GM21619 (cell line): Measurements from ENCODE around the gene DLGAP1.
A peak's percentile ranks its signal among the peaks of the same experiment; 100 is the strongest.
"Not testable (repeated sequence)": the region's sequence is repeated elsewhere in the genome, so short reads cannot be mapped to it uniquely, and the experiment has no call there.

ENCODE experiments used
- ATAC-seq: cut with Tn5 transposase; IDR thresholded peaks from one replicate; pipeline ENCODE4 v1.9.1; 2021; ENCODE audit not compliant: unreplicated experiment

DLGAP1 gene

DNA sequence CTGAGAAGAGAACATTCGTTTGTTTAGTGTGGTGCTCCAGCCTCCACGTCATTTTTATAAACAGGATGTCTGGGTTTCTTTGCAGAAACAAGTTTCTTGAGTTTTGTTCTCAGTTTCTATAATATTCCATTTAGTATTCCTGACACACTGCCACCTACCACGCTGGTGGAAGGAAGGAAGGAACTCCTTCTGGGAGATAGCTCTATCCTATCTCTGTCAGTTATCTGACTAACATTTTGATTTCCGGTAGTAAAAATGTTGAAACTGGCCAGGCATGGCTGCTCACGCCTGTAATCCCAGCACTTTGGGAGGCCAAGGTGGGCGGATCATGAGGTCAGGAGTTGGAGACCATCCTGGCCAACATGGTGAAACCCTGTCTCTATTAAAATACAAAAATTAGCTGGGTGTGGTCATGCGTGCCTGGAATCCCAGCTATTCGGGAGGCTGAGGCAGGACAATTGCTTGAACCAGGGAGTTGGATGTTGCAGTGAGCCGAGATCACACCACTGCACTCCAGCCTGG, 804.5 kb downstream of the DLGAP1 start:
- not testable (repeated sequence) for ATAC-seq

DNA sequence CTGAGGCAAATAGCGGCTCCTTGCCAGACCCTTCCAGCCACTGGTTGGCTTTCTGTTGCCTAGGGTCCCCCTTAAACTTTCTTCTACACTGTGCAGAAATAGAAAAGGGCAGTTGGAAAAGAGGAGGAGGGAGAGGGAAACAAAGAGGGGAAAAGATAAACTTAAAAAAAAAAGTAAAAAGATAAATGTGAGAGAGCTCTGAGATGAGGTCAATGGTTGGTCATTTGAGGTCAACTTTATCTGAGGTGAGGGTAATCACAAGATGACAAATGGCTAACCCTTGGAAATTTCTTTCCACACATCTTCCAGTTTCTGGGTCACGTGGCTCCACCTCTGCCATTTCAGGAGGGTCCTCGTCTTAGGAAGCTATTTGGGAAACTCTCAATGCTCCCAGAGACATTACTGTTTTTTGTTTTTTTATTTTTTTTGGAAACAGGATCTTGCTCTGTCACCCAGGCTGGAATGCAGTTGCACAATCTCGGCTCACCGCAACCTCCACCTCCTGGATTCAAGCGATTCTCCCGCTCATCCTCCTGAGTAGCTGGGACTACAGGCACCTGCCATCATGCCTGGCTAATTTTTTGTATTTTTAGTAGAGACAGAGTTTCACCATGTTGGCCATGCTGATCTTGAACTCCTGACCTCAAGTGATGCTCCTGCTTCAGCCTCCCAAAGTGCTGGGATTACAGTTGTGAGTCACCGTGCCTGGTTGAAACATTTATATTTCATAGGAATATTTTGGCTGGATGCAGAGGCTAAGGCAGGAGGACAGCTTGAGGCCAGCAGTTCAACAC, 805.3 kb downstream of the DLGAP1 start:
- ATAC-seq: no peak

DNA sequence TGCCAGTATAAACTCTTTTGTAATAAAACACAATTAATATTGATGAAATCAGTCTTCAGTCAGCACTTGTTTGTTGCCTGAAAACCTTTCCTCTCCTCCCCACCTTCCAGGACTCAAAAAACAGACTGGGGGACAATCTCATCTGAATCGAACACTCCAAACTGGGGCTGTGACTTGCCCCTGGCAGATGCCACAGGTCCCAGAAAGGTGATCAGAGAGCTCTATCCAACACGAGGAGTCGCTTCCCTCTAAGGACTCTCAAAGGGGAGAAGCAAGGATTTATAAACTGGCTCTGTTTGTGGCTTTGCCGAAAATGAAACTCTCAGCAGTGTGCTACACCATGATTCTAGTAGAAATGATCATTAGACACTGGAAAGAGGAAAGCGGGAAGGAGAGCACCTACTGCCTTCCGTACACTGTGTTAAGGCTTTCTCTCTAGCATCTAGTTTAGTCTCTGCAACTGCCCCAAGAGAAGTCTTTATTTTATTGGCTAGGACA, 805.9 kb downstream of the DLGAP1 start:
- no peak for ATAC-seq

GRCh38 chr18:3648641-3649040, 806.5 kb downstream of the DLGAP1 start:
- ATAC-seq: no peak

DNA sequence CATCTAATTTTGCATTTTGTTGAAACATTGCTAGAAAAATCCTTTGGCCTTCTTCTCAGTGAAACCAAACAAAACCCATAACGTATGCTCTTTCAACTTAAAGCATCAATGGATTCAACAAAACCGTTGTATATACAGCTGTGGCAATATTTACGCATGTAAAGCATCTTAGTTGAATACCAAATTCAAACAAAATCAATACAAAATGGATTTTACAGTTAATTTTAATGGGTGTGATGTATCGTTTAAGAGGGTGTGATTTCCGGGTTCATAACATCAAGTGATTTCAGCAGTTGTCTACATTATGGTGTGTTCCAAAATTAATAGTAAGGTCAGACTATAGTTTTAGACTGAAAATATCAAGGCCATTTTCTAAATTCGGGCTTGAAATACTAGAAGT, 806.9 kb downstream of the DLGAP1 start:
- no peak for ATAC-seq

GRCh38 chr18:3647636-3648035, 807.5 kb downstream of the DLGAP1 start:
- ATAC-seq: no peak

- no peak for ATAC-seq
Measured at GRCh38 chr18:3645384-3646156, 809.5 kb downstream of the DLGAP1 start.

GRCh38 chr18:3634250-3634939, 820.7 kb downstream of the DLGAP1 start:
- ATAC-seq: no peak

DNA sequence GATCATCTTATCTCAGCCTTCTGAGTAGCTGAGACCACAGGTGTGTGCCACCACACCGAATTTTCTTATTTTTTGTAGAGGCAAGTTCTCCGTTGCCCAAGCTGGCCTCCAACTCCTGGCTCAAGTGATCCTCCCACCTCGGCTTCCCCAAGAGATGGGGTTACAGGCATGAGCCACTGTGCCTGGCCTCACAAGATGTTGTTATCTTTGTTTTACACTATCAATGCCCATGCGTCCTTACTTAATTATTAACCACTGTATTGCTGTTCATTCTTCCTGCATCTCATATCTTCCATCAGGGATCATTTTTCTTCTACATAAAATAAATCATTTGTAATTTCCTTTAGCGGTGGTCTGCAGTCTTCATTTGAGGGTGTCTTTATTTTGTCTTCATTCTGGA, 823.2 kb downstream of the DLGAP1 start:
- no peak for ATAC-seq

- ATAC-seq: no peak
Measured at GRCh38 chr18:3626929-3627458, 828.1 kb downstream of the DLGAP1 start.

GRCh38 chr18:3625742-3626091, 829.4 kb downstream of the DLGAP1 start:
- no peak for ATAC-seq

DNA sequence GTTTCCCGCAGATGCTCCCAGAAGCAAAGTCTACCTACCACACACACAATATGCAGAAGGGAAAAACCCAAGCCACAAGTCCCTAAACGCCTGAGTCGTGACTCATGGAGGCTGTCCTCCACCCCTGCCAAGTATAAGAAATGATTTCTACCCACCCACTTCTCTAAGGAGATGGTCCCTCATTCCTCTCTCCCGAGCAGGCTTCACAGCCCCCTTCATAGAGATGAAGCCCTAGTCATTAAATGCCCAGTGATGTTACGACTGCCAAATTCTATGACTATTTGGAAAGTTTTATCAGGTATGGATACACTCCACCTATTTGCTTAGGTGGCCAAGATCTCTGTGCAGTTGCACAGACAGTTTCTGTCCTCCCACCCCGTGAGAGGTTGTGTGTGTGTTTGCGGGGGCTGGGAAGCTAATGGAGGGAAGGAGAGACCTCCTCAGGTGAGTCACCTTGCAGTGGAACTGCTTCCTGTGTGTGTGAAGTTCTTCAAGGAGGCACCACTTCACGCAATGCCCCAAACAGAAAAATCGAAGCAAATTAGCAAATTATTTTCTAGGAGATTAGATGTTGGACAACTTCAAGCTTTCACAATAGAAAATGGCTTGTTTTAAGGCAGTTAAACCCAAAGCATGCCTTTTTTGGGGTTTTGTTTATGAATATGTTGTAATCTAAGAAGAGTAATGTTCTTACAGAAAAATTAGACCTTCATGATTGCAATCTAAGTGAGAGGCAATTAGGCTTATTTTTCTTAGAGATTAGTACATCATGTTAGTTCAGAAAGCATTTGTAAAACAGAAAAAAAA, 830.0 kb downstream of the DLGAP1 start:
- ATAC-seq: peak; percentile 58

- no peak for ATAC-seq
Measured at GRCh38 chr18:3624546-3624934, 830.6 kb downstream of the DLGAP1 start.

GRCh38 chr18:3623769-3624545, 831.1 kb downstream of the DLGAP1 start:
- no peak for ATAC-seq

GRCh38 chr18:3620146-3621119, 834.7 kb downstream of the DLGAP1 start:
- ATAC-seq: no peak

- ATAC-seq: no peak
Measured at GRCh38 chr18:3619746-3620145, 835.4 kb downstream of the DLGAP1 start.

GRCh38 chr18:3619222-3619621, 835.9 kb downstream of the DLGAP1 start:
- no peak for ATAC-seq

DNA sequence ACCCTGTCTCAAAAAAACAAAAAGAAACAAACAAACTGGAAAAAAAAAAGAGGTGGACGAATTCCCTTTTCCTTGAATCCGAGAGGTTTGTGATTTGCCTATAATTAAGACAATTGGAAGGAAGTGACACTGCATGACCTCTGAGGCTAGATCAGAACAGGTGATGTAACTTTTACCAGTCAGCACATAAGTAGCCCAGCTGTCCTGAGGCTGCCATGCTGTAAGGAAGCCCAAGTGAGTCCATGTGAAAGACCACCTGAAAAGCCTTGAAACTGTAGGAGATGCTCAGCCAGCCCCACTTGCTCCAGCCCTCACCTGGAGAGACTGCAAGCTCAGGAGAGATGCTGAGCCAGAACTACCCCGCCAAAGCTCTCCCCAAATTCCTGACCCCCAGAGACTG, 838.4 kb downstream of the DLGAP1 start:
- ATAC-seq: no peak
